ENCODE measurements around the gene DIP2A. TPM values are rescaled to one million over a fixed set of nuclear protein-coding genes. Genes with fewer than 3 reads are reported as not detected.

The DIP2A gene
- total and polyA plus RNA-seq, 4 donors: 5.3 to 61.5 (median 28.0) TPM

- ATAC-seq (ENCODE audit: low FRiP score): no peak
Measured at GRCh38 chr21:46537026-46537425, 78.3 kb downstream of the DIP2A start.

GRCh38 chr21:46538262-46538661, 79.6 kb downstream of the DIP2A start:
- H3K36me3 ChIP-seq (ENCODE audit: control insufficient read depth in 1 of 2, insufficient read depth in 2 of 2, low read length in 1 of 2): peaks cover 2 to 10% of the 10 kb centered on the region in 2 donors
- H3K27me3 ChIP-seq (ENCODE audit: control insufficient read depth in 1 of 2, insufficient read depth in 2 of 2, low read length in 1 of 2): no peaks in the 10 kb centered on the region
- DNase-seq: no peak
- no peak overlapping the region for H3K4me3 ChIP-seq (ENCODE audit: low read length in 2 of 2)
- H3K27ac ChIP-seq (ENCODE audit: low read depth in 1 of 2, low read length in 2 of 2): no peak overlapping the region
- no peak for ATAC-seq (ENCODE audit: low FRiP score)
- intact Hi-C loops (cut with DNase I): no loop called here
- H3K4me1 ChIP-seq (ENCODE audit: control insufficient read depth in 1 of 2, insufficient read depth in 2 of 2, low read length in 2 of 2): no peaks in the 10 kb centered on the region
- WGBS, 2 donors: 93 to 94% methylated on average over 16 of the region's 16 CpGs
- no peaks in the 10 kb centered on the region for H3K9me3 ChIP-seq (ENCODE audit: control insufficient read depth, low read length)

More at GRCh38 chr21:46537026-46537425, 78.3 kb downstream of the DIP2A start:
- H3K27me3 ChIP-seq (ENCODE audit: control insufficient read depth in 1 of 2, insufficient read depth in 2 of 2, low read length in 1 of 2): no peaks in the 10 kb centered on the region
- no peak for DNase-seq
- H3K27ac ChIP-seq (ENCODE audit: low read depth in 1 of 2, low read length in 2 of 2): no peak overlapping the region
- no peaks in the 10 kb centered on the region for H3K4me1 ChIP-seq (ENCODE audit: control insufficient read depth in 1 of 2, insufficient read depth in 2 of 2, low read length in 2 of 2)
- intact Hi-C loops (cut with DNase I): no loop called here
- no peaks in the 10 kb centered on the region for H3K9me3 ChIP-seq (ENCODE audit: control insufficient read depth, low read length)
- peaks cover 2 to 10% of the 10 kb centered on the region in 2 donors for H3K36me3 ChIP-seq (ENCODE audit: control insufficient read depth in 1 of 2, insufficient read depth in 2 of 2, low read length in 1 of 2)
- WGBS, 2 donors: 82 to 83% methylated on average over 6 of the region's 6 CpGs
- H3K4me3 ChIP-seq (ENCODE audit: low read length in 2 of 2): no peak overlapping the region

DNA sequence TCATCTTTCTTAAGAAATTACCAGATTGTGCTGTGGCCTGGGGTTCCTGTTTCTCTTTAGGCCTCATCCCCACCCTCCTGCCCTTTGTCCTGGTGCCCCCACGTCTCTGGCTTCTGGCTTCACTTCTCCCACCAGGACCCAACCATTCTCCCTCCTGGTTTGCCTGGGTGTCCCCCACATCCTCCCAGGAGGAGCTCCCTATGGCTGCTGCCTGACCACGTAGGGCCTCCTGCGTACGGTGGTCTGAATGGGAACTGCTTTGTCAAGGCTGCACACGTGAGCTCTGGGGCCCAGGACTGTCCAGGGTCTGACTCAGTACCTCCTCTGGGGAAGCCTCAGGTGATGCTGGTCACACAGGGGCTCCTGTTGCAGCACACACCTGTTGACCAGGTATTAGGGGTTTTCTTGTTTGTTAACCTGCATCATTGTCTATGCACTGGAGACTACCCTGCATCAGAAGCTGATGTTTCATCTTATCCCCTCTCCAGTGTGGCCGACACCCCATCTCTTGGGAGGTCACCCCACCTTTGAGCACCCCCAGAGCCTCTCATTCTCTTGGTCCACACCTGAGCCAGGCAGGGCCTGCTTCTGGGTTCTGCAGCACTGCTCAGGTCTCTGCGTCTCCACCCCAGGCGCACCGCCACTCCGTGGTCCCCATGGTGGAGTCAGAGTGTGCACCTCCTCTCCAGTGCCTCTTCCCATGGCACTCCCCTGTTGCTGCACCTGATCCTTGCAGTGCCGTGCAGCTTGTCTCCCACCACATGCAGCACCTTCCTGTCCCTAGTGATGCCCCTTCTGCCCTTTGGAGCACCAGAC, 80.4 kb downstream of the DIP2A start:
- Histone ChIP-seq H3K27ac (ENCODE audit: low read depth in 1 of 2, low read length in 2 of 2) (no peak overlapping the region), H3K36me3 (ENCODE audit: control insufficient read depth in 1 of 2, insufficient read depth in 2 of 2, low read length in 1 of 2) (peaks cover 2 to 7% of the 10 kb centered on the region in 2 donors), H3K4me3 (ENCODE audit: low read length in 2 of 2) (no peak overlapping the region), H3K27me3 (ENCODE audit: control insufficient read depth in 1 of 2, insufficient read depth in 2 of 2, low read length in 1 of 2) (no peaks in the 10 kb centered on the region), H3K9me3 (ENCODE audit: control insufficient read depth, low read length) (no peaks in the 10 kb centered on the region), H3K4me1 (ENCODE audit: control insufficient read depth in 1 of 2, insufficient read depth in 2 of 2, low read length in 2 of 2) (no peaks in the 10 kb centered on the region)
- intact Hi-C loops (cut with DNase I): no loop called here
- WGBS, 2 donors: 92 to 94% methylated on average over 11 of the region's 11 CpGs
- ATAC-seq (ENCODE audit: low FRiP score) (no peak), DNase-seq (no peak)

- H3K9me3 ChIP-seq (ENCODE audit: control insufficient read depth, low read length): no peaks in the 10 kb centered on the region
- H3K27ac ChIP-seq (ENCODE audit: low read depth in 1 of 2, low read length in 2 of 2): no peak overlapping the region
- 91 to 94% methylated on average over 11 of the region's 11 CpGs for WGBS, 2 donors
- DNase-seq: no peak
- no peaks in the 10 kb centered on the region for H3K4me1 ChIP-seq (ENCODE audit: control insufficient read depth in 1 of 2, insufficient read depth in 2 of 2, low read length in 2 of 2)
- no peak overlapping the region for H3K4me3 ChIP-seq (ENCODE audit: low read length in 2 of 2)
- ATAC-seq (ENCODE audit: low FRiP score): no peak
- peaks cover 2 to 7% of the 10 kb centered on the region in 2 donors for H3K36me3 ChIP-seq (ENCODE audit: control insufficient read depth in 1 of 2, insufficient read depth in 2 of 2, low read length in 1 of 2)
- intact Hi-C loops (cut with DNase I): no loop called here
- H3K27me3 ChIP-seq (ENCODE audit: control insufficient read depth in 1 of 2, insufficient read depth in 2 of 2, low read length in 1 of 2): no peaks in the 10 kb centered on the region
Measured at GRCh38 chr21:46540087-46540710, 81.5 kb downstream of the DIP2A start.

DNA sequence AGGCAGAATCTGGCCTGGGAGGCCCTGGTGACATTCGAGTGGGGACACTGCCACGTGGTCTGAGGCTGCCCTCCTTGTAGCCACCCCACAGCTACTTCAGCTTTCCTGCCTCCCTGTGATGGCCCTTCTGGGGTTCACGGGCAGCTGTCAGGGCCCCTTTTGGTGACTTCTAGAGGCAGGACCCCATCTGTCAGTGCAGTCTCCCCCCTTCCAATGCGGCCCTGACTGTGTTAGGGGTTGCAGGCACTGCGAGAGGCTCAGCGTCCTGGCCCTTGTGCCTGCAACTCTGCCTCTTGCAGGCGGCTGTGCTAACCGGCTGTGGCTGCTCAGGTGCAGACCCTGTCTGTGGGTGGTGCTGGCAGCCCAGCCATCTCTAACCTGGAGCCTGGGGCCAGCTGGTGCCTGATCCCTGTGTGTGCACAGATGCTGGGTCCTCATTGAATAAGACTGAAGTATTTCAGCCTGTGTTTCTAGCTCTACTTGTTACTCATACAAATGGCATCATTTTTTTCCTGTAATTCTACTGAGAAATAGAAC, 84.0 kb downstream of the DIP2A start:
- 89 to 90% methylated on average over 8 of the region's 8 CpGs for WGBS, 2 donors
- intact Hi-C loops (cut with DNase I): no loop called here
- Histone ChIP-seq H3K36me3 (ENCODE audit: control insufficient read depth in 1 of 2, insufficient read depth in 2 of 2, low read length in 1 of 2) (peaks cover 2 to 8% of the 10 kb centered on the region in 2 donors), H3K9me3 (ENCODE audit: control insufficient read depth, low read length) (no peaks in the 10 kb centered on the region), H3K27me3 (ENCODE audit: control insufficient read depth in 1 of 2, insufficient read depth in 2 of 2, low read length in 1 of 2) (no peaks in the 10 kb centered on the region), H3K4me3 (ENCODE audit: low read length in 2 of 2) (no peak overlapping the region), H3K4me1 (ENCODE audit: control insufficient read depth in 1 of 2, insufficient read depth in 2 of 2, low read length in 2 of 2) (no peaks in the 10 kb centered on the region), H3K27ac (ENCODE audit: low read depth in 1 of 2, low read length in 2 of 2) (no peak overlapping the region)
- ATAC-seq (ENCODE audit: low FRiP score) (no peak), DNase-seq (no peak)

DNA sequence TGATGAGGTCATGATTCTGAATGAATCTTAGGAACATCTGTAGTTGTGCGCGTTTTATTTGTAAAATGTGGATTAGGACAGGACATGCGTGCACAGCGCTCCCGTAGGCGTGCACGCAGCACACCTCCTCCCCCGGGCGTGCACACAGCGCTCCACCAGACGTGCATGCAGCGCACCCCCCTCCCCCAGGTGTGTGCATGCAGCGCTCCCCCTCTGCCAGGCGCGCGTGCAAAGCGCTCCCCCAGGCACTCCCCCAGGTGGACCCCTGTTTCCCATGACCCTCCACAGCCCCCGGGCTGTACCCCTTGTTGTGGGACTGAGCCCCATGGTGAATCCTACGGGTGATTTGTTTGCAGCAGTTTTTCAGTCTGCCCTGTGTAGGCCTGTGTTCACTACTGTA, 84.6 kb downstream of the DIP2A start:
- intact Hi-C loops (cut with DNase I): no loop called here
- H3K9me3 ChIP-seq (ENCODE audit: control insufficient read depth, low read length): no peaks in the 10 kb centered on the region
- WGBS, 2 donors: 91 to 94% methylated on average over 19 of the region's 19 CpGs
- H3K27ac ChIP-seq (ENCODE audit: low read depth in 1 of 2, low read length in 2 of 2): no peak overlapping the region
- ATAC-seq (ENCODE audit: low FRiP score) (no peak), DNase-seq (no peak)
- no peaks in the 10 kb centered on the region for H3K27me3 ChIP-seq (ENCODE audit: control insufficient read depth in 1 of 2, insufficient read depth in 2 of 2, low read length in 1 of 2)
- no peak overlapping the region for H3K4me3 ChIP-seq (ENCODE audit: low read length in 2 of 2)
- peaks cover 5 to 8% of the 10 kb centered on the region in 2 donors for H3K36me3 ChIP-seq (ENCODE audit: control insufficient read depth in 1 of 2, insufficient read depth in 2 of 2, low read length in 1 of 2)
- H3K4me1 ChIP-seq (ENCODE audit: control insufficient read depth in 1 of 2, insufficient read depth in 2 of 2, low read length in 2 of 2): no peaks in the 10 kb centered on the region

- WGBS, 2 donors: 85 to 89% methylated on average over 8 of the region's 8 CpGs
- no peak overlapping the region for H3K27ac ChIP-seq (ENCODE audit: low read depth in 1 of 2, low read length in 2 of 2)
- H3K9me3 ChIP-seq (ENCODE audit: control insufficient read depth, low read length): no peaks in the 10 kb centered on the region
- no peaks in the 10 kb centered on the region for H3K27me3 ChIP-seq (ENCODE audit: control insufficient read depth in 1 of 2, insufficient read depth in 2 of 2, low read length in 1 of 2)
- intact Hi-C loops (cut with DNase I): no loop called here
- ATAC-seq (ENCODE audit: low FRiP score) (no peak), DNase-seq (no peak)
- no peaks in the 10 kb centered on the region for H3K4me1 ChIP-seq (ENCODE audit: control insufficient read depth in 1 of 2, insufficient read depth in 2 of 2, low read length in 2 of 2)
- H3K4me3 ChIP-seq (ENCODE audit: low read length in 2 of 2): no peak overlapping the region
- H3K36me3 ChIP-seq (ENCODE audit: control insufficient read depth in 1 of 2, insufficient read depth in 2 of 2, low read length in 1 of 2): peaks cover 5 to 8% of the 10 kb centered on the region in 2 donors
Measured at GRCh38 chr21:46544003-46544402, 85.3 kb downstream of the DIP2A start.

- ATAC-seq (ENCODE audit: low FRiP score) (no peak), DNase-seq (no peak)
- no peak overlapping the region for H3K4me3 ChIP-seq (ENCODE audit: low read length in 2 of 2)
- intact Hi-C loops (cut with DNase I): no loop called here
- H3K9me3 ChIP-seq (ENCODE audit: control insufficient read depth, low read length): no peaks in the 10 kb centered on the region
- H3K4me1 ChIP-seq (ENCODE audit: control insufficient read depth in 1 of 2, insufficient read depth in 2 of 2, low read length in 2 of 2): no peaks in the 10 kb centered on the region
- H3K36me3 ChIP-seq (ENCODE audit: control insufficient read depth in 1 of 2, insufficient read depth in 2 of 2, low read length in 1 of 2): peaks cover 5 to 11% of the 10 kb centered on the region in 2 donors
- no peak overlapping the region for H3K27ac ChIP-seq (ENCODE audit: low read depth in 1 of 2, low read length in 2 of 2)
- no peaks in the 10 kb centered on the region for H3K27me3 ChIP-seq (ENCODE audit: control insufficient read depth in 1 of 2, insufficient read depth in 2 of 2, low read length in 1 of 2)
- 79% methylated on average over 5 of the region's 5 CpGs for WGBS, 2 donors
Measured at GRCh38 chr21:46544824-46545223, 86.1 kb downstream of the DIP2A start.

Data from aorta (tissue), 5 donors.